ENCODE data around the gene KLRC4.
"Not testable (repeated sequence)": the region's sequence is repeated elsewhere in the genome, so short reads cannot be mapped to it uniquely, and the experiment has no call there.

Gene KLRC4

GRCh38 chr12:10437601-10438000 lies 28.0 kb upstream of the KLRC4 start:
- not testable (repeated sequence) for H2AFZ ChIP-seq (ENCODE audit: low read depth, low read length); ATAC-seq (ENCODE audit: insufficient read depth, low read depth); H3K9me3 ChIP-seq (ENCODE audit: insufficient read depth, low read length, severe bottlenecking); H3K79me2 ChIP-seq (ENCODE audit: insufficient read depth, low read length); H3K27me3 ChIP-seq (ENCODE audit: insufficient read depth, low read length, poor library complexity); H3K4me1 ChIP-seq (ENCODE audit: insufficient read depth, low read length); H3K36me3 ChIP-seq (ENCODE audit: insufficient read depth, low read length); H4K20me1 ChIP-seq (ENCODE audit: insufficient read depth, low read length); H3K4me3 ChIP-seq (ENCODE audit: low read depth in 1 of 2, low read length in 2 of 2); H3K4me2 ChIP-seq (ENCODE audit: insufficient read depth, low read length); H3K27ac ChIP-seq (ENCODE audit: low read length); H3K9ac ChIP-seq (ENCODE audit: low read depth, low read length); DNase-seq

GRCh38 chr12:10435816-10436215 lies 26.3 kb upstream of the KLRC4 start, which contains the start of gene KLRC2:
Gene KLRC2, minus strand, starts transcription at chr12:10436010. Its CDS starts 24 bp downstream, at chr12:10435986.
- H3K9ac ChIP-seq (ENCODE audit: low read depth, low read length); ATAC-seq (ENCODE audit: insufficient read depth, low read depth); H4K20me1 ChIP-seq (ENCODE audit: insufficient read depth, low read length); H3K36me3 ChIP-seq (ENCODE audit: insufficient read depth, low read length); H3K27ac ChIP-seq (ENCODE audit: low read length); H3K4me3 ChIP-seq (ENCODE audit: low read depth in 1 of 2, low read length in 2 of 2); H3K4me2 ChIP-seq (ENCODE audit: insufficient read depth, low read length); H2AFZ ChIP-seq (ENCODE audit: low read depth, low read length); H3K4me1 ChIP-seq (ENCODE audit: insufficient read depth, low read length); H3K9me3 ChIP-seq (ENCODE audit: insufficient read depth, low read length, severe bottlenecking); H3K27me3 ChIP-seq (ENCODE audit: insufficient read depth, low read length, poor library complexity); H3K79me2 ChIP-seq (ENCODE audit: insufficient read depth, low read length); DNase-seq: not testable (repeated sequence)

- not testable (repeated sequence) for H3K9ac ChIP-seq (ENCODE audit: low read depth, low read length); H3K27me3 ChIP-seq (ENCODE audit: insufficient read depth, low read length, poor library complexity); DNase-seq; H3K36me3 ChIP-seq (ENCODE audit: insufficient read depth, low read length); H3K27ac ChIP-seq (ENCODE audit: low read length); H3K4me3 ChIP-seq (ENCODE audit: low read depth in 1 of 2, low read length in 2 of 2); H3K79me2 ChIP-seq (ENCODE audit: insufficient read depth, low read length); H3K4me1 ChIP-seq (ENCODE audit: insufficient read depth, low read length); H3K4me2 ChIP-seq (ENCODE audit: insufficient read depth, low read length); H2AFZ ChIP-seq (ENCODE audit: low read depth, low read length); ATAC-seq (ENCODE audit: insufficient read depth, low read depth); H3K9me3 ChIP-seq (ENCODE audit: insufficient read depth, low read length, severe bottlenecking); H4K20me1 ChIP-seq (ENCODE audit: insufficient read depth, low read length)
These were observed 21.1 kb upstream of the KLRC4 start for GRCh38 chr12:10430623-10431022.

- H3K79me2 ChIP-seq (ENCODE audit: insufficient read depth, low read length); H2AFZ ChIP-seq (ENCODE audit: low read depth, low read length); ATAC-seq (ENCODE audit: insufficient read depth, low read depth); H3K27me3 ChIP-seq (ENCODE audit: insufficient read depth, low read length, poor library complexity); DNase-seq; H3K9me3 ChIP-seq (ENCODE audit: insufficient read depth, low read length, severe bottlenecking); H4K20me1 ChIP-seq (ENCODE audit: insufficient read depth, low read length); H3K27ac ChIP-seq (ENCODE audit: low read length); H3K4me3 ChIP-seq (ENCODE audit: low read depth in 1 of 2, low read length in 2 of 2); H3K9ac ChIP-seq (ENCODE audit: low read depth, low read length); H3K36me3 ChIP-seq (ENCODE audit: insufficient read depth, low read length); H3K4me2 ChIP-seq (ENCODE audit: insufficient read depth, low read length); H3K4me1 ChIP-seq (ENCODE audit: insufficient read depth, low read length): not testable (repeated sequence)
These were observed 16.4 kb upstream of the KLRC4 start for GRCh38 chr12:10425938-10426337.

- H3K9ac ChIP-seq (ENCODE audit: low read depth, low read length); DNase-seq; H3K79me2 ChIP-seq (ENCODE audit: insufficient read depth, low read length); H3K4me1 ChIP-seq (ENCODE audit: insufficient read depth, low read length); H3K4me2 ChIP-seq (ENCODE audit: insufficient read depth, low read length); H3K9me3 ChIP-seq (ENCODE audit: insufficient read depth, low read length, severe bottlenecking); H2AFZ ChIP-seq (ENCODE audit: low read depth, low read length); H3K4me3 ChIP-seq (ENCODE audit: low read depth in 1 of 2, low read length in 2 of 2); H3K27ac ChIP-seq (ENCODE audit: low read length); ATAC-seq (ENCODE audit: insufficient read depth, low read depth); H3K27me3 ChIP-seq (ENCODE audit: insufficient read depth, low read length, poor library complexity); H3K36me3 ChIP-seq (ENCODE audit: insufficient read depth, low read length); H4K20me1 ChIP-seq (ENCODE audit: insufficient read depth, low read length): not testable (repeated sequence)
These were observed 14.8 kb upstream of the KLRC4 start for GRCh38 chr12:10424260-10424899.

GRCh38 chr12:10422159-10422558 lies 12.6 kb upstream of the KLRC4 start:
- H3K4me2 ChIP-seq (ENCODE audit: insufficient read depth, low read length); H3K9me3 ChIP-seq (ENCODE audit: insufficient read depth, low read length, severe bottlenecking); H3K4me1 ChIP-seq (ENCODE audit: insufficient read depth, low read length); H3K27me3 ChIP-seq (ENCODE audit: insufficient read depth, low read length, poor library complexity); H3K4me3 ChIP-seq (ENCODE audit: low read depth in 1 of 2, low read length in 2 of 2); H4K20me1 ChIP-seq (ENCODE audit: insufficient read depth, low read length); H3K79me2 ChIP-seq (ENCODE audit: insufficient read depth, low read length); H2AFZ ChIP-seq (ENCODE audit: low read depth, low read length); H3K27ac ChIP-seq (ENCODE audit: low read length); ATAC-seq (ENCODE audit: insufficient read depth, low read depth); H3K36me3 ChIP-seq (ENCODE audit: insufficient read depth, low read length); H3K9ac ChIP-seq (ENCODE audit: low read depth, low read length); DNase-seq: not testable (repeated sequence)

- not testable (repeated sequence) for ATAC-seq (ENCODE audit: insufficient read depth, low read depth); H3K9ac ChIP-seq (ENCODE audit: low read depth, low read length); H3K27ac ChIP-seq (ENCODE audit: low read length); H3K79me2 ChIP-seq (ENCODE audit: insufficient read depth, low read length); H3K27me3 ChIP-seq (ENCODE audit: insufficient read depth, low read length, poor library complexity); H3K4me3 ChIP-seq (ENCODE audit: low read depth in 1 of 2, low read length in 2 of 2); H2AFZ ChIP-seq (ENCODE audit: low read depth, low read length); H3K4me1 ChIP-seq (ENCODE audit: insufficient read depth, low read length); H3K9me3 ChIP-seq (ENCODE audit: insufficient read depth, low read length, severe bottlenecking); H3K36me3 ChIP-seq (ENCODE audit: insufficient read depth, low read length); H3K4me2 ChIP-seq (ENCODE audit: insufficient read depth, low read length); DNase-seq; H4K20me1 ChIP-seq (ENCODE audit: insufficient read depth, low read length)
These were observed 10.8 kb upstream of the KLRC4 start, which contains the start of gene KLRC3 for GRCh38 chr12:10420334-10420733. Gene KLRC3, minus strand, starts transcription at chr12:10420595. Its CDS starts 45 bp downstream, at chr12:10420550.

All from DND-41 (cell line).